Nephron progenitor cell (in vitro differentiated cells): ENCODE measurements around the gene GPR160.
A peak's percentile ranks its signal among the peaks of the same experiment; 100 is the strongest.

Source experiments
- DNase-seq: peaks from one replicate; pipeline ENCODE4 v3.0.0; 2021
- H3K27ac Mint-ChIP-seq: 2 replicates; pipeline ENCODE4 v1.8.0; 2021; ENCODE audit warnings: mild to moderate bottlenecking, moderate library complexity, mixed read lengths
- H3K27me3 Mint-ChIP-seq: 2 replicates; pipeline ENCODE4 v1.8.0; 2021; ENCODE audit warnings: mild to moderate bottlenecking, low read depth, mixed read lengths; ENCODE audit not compliant: poor library complexity
- H3K36me3 Mint-ChIP-seq: 2 replicates; pipeline ENCODE4 v1.8.0; 2021; ENCODE audit warnings: low read depth, mixed read lengths
- H3K4me1 Mint-ChIP-seq: 2 replicates; pipeline ENCODE4 v1.8.0; 2021; ENCODE audit warnings: mixed read lengths
- H3K4me3 Mint-ChIP-seq: 2 replicates; pipeline ENCODE4 v1.8.0; 2021; ENCODE audit warnings: mild to moderate bottlenecking, moderate library complexity, mixed read lengths
- H3K9me3 Mint-ChIP-seq: 2 replicates; pipeline ENCODE4 v1.8.0; 2021; ENCODE audit warnings: mild to moderate bottlenecking, moderate library complexity, mixed read lengths
- TF ChIP-seq, protein P1 (sequence below): fragments of 200-600 bp; sonication (generic); IDR thresholded peaks from 2 replicates; pipeline ENCODE4 v1.5.0; 2021; ENCODE audit warnings: antibody characterized with exemption

GPR160 gene

GRCh38 chr3:170083343-170083742 lies 45.5 kb downstream of the GPR160 start:
- H3K4me3 Mint-ChIP-seq: no peak overlapping the region
- H3K27me3 Mint-ChIP-seq: no peaks in the 10 kb centered on the region
- DNase-seq: no peak
- TF ChIP-seq, protein P1, sequence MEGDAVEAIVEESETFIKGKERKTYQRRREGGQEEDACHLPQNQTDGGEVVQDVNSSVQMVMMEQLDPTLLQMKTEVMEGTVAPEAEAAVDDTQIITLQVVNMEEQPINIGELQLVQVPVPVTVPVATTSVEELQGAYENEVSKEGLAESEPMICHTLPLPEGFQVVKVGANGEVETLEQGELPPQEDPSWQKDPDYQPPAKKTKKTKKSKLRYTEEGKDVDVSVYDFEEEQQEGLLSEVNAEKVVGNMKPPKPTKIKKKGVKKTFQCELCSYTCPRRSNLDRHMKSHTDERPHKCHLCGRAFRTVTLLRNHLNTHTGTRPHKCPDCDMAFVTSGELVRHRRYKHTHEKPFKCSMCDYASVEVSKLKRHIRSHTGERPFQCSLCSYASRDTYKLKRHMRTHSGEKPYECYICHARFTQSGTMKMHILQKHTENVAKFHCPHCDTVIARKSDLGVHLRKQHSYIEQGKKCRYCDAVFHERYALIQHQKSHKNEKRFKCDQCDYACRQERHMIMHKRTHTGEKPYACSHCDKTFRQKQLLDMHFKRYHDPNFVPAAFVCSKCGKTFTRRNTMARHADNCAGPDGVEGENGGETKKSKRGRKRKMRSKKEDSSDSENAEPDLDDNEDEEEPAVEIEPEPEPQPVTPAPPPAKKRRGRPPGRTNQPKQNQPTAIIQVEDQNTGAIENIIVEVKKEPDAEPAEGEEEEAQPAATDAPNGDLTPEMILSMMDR: no peak
- H3K36me3 Mint-ChIP-seq: peaks cover 50% of the 10 kb centered on the region
- peaks cover 6% of the 10 kb centered on the region for H3K4me1 Mint-ChIP-seq
- no peaks in the 10 kb centered on the region for H3K9me3 Mint-ChIP-seq
- H3K27ac Mint-ChIP-seq: no peak overlapping the region

DNA sequence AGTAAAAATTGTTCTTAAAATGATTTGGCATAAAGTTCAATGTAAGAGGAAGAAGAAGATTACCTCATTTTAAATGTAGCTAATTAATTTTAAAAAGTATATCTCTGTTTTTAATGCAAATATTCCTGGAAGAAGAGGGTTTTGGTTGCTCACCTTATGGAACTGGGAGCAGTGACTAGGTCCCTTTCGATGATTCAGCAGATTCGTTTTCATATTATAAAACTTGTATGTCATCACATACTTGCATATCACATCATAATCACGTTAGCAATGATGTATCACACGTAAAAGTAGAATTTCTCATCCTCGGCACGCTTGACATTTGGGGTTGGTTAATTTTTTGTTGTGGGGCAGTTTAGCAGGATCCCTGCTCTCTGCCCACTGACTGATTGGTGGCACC lies 47.6 kb downstream of the GPR160 start:
- Mint-ChIP-seq H3K4me1 (no peaks in the 10 kb centered on the region), H3K36me3 (peaks cover 45% of the 10 kb centered on the region), H3K27ac (no peak overlapping the region), H3K4me3 (no peak overlapping the region), H3K9me3 (no peaks in the 10 kb centered on the region), H3K27me3 (no peaks in the 10 kb centered on the region)
- TF ChIP-seq, protein P1: no peak
- no peak for DNase-seq

DNA sequence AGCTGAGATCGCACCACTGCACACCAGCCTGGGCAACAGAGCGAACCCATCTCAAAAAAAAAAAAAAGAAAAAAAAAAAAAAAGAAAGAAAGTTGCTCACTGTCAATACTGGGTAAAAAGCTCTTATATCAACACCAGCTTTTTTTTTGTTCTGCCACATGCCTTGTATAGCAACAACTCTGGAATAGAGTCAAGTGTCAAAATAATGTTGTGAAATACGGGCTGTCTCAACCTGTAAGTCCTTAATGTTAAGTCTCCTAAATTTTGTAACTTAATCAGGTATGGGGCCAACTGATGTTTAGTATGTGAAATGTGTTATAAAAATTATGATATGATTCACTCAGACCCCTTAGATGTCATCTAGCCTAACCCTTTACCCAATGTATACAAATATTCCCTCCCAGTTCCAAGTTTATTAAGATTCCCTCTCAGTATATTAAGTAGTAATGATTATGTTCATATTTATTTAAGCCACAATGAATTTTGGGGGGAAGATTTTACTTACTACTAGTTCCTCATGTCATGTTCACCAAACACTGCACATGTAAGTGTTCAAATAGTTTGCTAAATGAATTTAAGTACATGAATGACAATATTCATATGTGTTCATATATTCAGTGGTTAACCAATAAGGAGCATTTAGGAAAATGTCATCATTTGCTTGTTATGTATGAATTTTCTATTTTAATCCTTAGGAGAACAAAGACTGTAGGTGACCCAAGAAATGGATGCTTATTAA lies 52.2 kb downstream of the GPR160 start:
- Mint-ChIP-seq H3K27ac (no peak overlapping the region), H3K9me3 (no peaks in the 10 kb centered on the region), H3K27me3 (no peaks in the 10 kb centered on the region), H3K4me3 (no peak overlapping the region), H3K36me3 (peaks cover 50% of the 10 kb centered on the region), H3K4me1 (no peaks in the 10 kb centered on the region)
- TF ChIP-seq, protein P1: no peak
- DNase-seq: no peak

- H3K27ac Mint-ChIP-seq: no peak overlapping the region
- no peak for DNase-seq
- H3K9me3 Mint-ChIP-seq: no peaks in the 10 kb centered on the region
Observed at GRCh38 chr3:170090601-170090981, 52.8 kb downstream of the GPR160 start.

GRCh38 chr3:170092907-170093306 lies 55.1 kb downstream of the GPR160 start:
- no peak overlapping the region for H3K4me3 Mint-ChIP-seq
- H3K9me3 Mint-ChIP-seq: no peaks in the 10 kb centered on the region
- H3K27ac Mint-ChIP-seq: peak overlapping the region; percentile 18
- no peak for DNase-seq
- peaks cover 62% of the 10 kb centered on the region for H3K36me3 Mint-ChIP-seq
- TF ChIP-seq, protein P1: no peak
- H3K27me3 Mint-ChIP-seq: no peaks in the 10 kb centered on the region
- H3K4me1 Mint-ChIP-seq: no peaks in the 10 kb centered on the region

More at GRCh38 chr3:170090601-170090981, 52.8 kb downstream of the GPR160 start:
- no peaks in the 10 kb centered on the region for H3K27me3 Mint-ChIP-seq
- no peak overlapping the region for H3K4me3 Mint-ChIP-seq
- H3K36me3 Mint-ChIP-seq: peaks cover 51% of the 10 kb centered on the region
- TF ChIP-seq, protein P1: no peak
- no peaks in the 10 kb centered on the region for H3K4me1 Mint-ChIP-seq

DNA sequence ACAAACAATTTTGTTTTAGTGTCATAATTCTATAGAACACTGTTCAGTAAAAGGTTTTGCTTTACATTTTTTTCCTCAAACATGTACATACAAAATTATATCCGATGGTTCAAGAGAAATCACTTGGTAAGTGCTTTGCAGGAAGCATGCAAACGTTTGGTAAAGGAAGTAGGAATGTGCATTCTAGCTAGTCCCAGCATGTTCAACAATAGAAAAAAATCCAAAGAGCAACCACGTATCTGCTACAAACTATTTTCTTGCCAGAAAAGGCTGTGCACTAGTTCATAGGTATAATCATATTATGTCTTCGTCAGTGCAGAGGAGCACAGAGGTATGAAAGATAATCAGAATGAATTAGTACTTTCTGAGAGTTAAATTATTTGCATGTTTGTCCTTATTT lies 58.0 kb downstream of the GPR160 start:
- no peaks in the 10 kb centered on the region for H3K27me3 Mint-ChIP-seq
- TF ChIP-seq, protein P1: no peak
- no peaks in the 10 kb centered on the region for H3K9me3 Mint-ChIP-seq
- DNase-seq: no peak
- peaks cover 67% of the 10 kb centered on the region for H3K36me3 Mint-ChIP-seq
- H3K4me1 Mint-ChIP-seq: no peaks in the 10 kb centered on the region
- no peak overlapping the region for H3K4me3 Mint-ChIP-seq
- no peak overlapping the region for H3K27ac Mint-ChIP-seq
